HL-60 (cell line): ENCODE results near the gene PYURF.

ENCODE experiments used
- DNase-seq, 2 experiments: peaks; one replicate each; pipeline ENCODE4 v3.0.0-alpha.2; 2010 to 2020; ENCODE audit warnings: low read depth in 1 of 2, low spot score in 1 of 2
- H3K27ac ChIP-seq: fragments of 250-450 bp; sonication (Bioruptor Pico); replicated peaks from 2 replicates; pipeline ENCODE4 v1.5.1; 2020; ENCODE audit warnings: mild to moderate bottlenecking, moderate library complexity
- H3K27me3 ChIP-seq: fragments of 250-450 bp; sonication (Bioruptor Pico); 2 replicates; pipeline ENCODE4 v1.5.1; 2021; ENCODE audit warnings: mild to moderate bottlenecking, moderate library complexity; ENCODE audit not compliant: insufficient read depth, poor library complexity, severe bottlenecking
- H3K4me3 ChIP-seq: replicated peaks from 2 replicates; pipeline ENCODE4 v1.5.1; 2011; ENCODE audit warnings: mild to moderate bottlenecking, control low read depth, low read length; ENCODE audit not compliant: insufficient read depth
- CTCF ChIP-seq: IDR thresholded peaks from one replicate; pipeline ENCODE4 v1.5.1; 2011; ENCODE audit warnings: low read length, control low read depth, inconsistent platforms; ENCODE audit not compliant: insufficient read depth
- GABPA ChIP-seq: IDR thresholded peaks from 2 replicates; pipeline ENCODE4 v1.6.1; 2012; ENCODE audit warnings: low read depth
- POLR2AphosphoS5 ChIP-seq: IDR thresholded peaks from 2 replicates; pipeline ENCODE4 v1.6.1; 2012; ENCODE audit warnings: low read depth
- REST ChIP-seq: IDR thresholded peaks from 2 replicates; pipeline ENCODE4 v1.6.1; 2012; ENCODE audit warnings: low read depth; ENCODE audit not compliant: insufficient replicate concordance
- SPI1 ChIP-seq: IDR thresholded peaks from 2 replicates; pipeline ENCODE4 v1.6.1; 2012; ENCODE audit warnings: low read depth, mild to moderate bottlenecking, borderline replicate concordance

PYURF gene

GRCh38 chr4:88528861-88529260 lies 5.3 kb upstream of the PYURF start:
- no peak for TF ChIP-seq REST
- DNase-seq, result no peak
- Histone ChIP-seq H3K27me3 (no peaks in the 10 kb centered on the region), H3K4me3 (no peak overlapping the region), H3K27ac (no peak overlapping the region)

GRCh38 chr4:88527787-88528186 lies 4.2 kb upstream of the PYURF start:
- Histone ChIP-seq H3K27me3 (no peaks in the 10 kb centered on the region), H3K4me3 (no peak overlapping the region), H3K27ac (no peak overlapping the region)
- no peak for DNase-seq
- TF ChIP-seq GABPA, result no peak
- no peak for TF ChIP-seq POLR2AphosphoS5
- no peak for TF ChIP-seq CTCF
- no peak for TF ChIP-seq SPI1
- no peak for TF ChIP-seq REST

- H3K27ac ChIP-seq, result peak overlapping the region; percentile 12; the same call in 1 of the 2 replicates
- DNase-seq, result no peak
- TF ChIP-seq GABPA (no peak), CTCF (peak; percentile 6)
These were observed 2.7 kb upstream of the PYURF start for GRCh38 chr4:88526221-88526815.

GRCh38 chr4:88524171-88524570 lies 595 bp upstream of the PYURF start:
- TF ChIP-seq SPI1 (no peak), CTCF (no peak), POLR2AphosphoS5 (no peak), REST (no peak), GABPA (no peak)

More at GRCh38 chr4:88526221-88526815, 2.7 kb upstream of the PYURF start:
- H3K27me3 ChIP-seq, result no peaks in the 10 kb centered on the region
- H3K4me3 ChIP-seq, result no peak overlapping the region

More at GRCh38 chr4:88524171-88524570, 595 bp upstream of the PYURF start:
- H3K27me3 ChIP-seq, result no peaks in the 10 kb centered on the region
- H3K27ac ChIP-seq, result peak overlapping the region; percentile 87
- H3K4me3 ChIP-seq, result peak overlapping the region; percentile 91
- DNase-seq, result peak in 1 of 2 experiments; percentile 16
